Activated T-helper 1 cell treated with anti-CD3 and anti-CD28 coated beads, Interleukin-12 subunit alpha, Interleukin-12 subunit beta, Interleukin-2, Interleukin-4 antibody, amounts not matched to agents 30 ng/mL and 10 ng/mL and 1 ng/mL, durations not matched to agents 14 hours and 24 hours and 36 hours (primary cell): Measurements from ENCODE around the gene MYLK4. TPM values are rescaled to one million over a fixed set of nuclear protein-coding genes. Genes with fewer than 3 reads are reported as not detected.

ENCODE experiments used
- DNase-seq: peaks from one replicate; pipeline ENCODE4 v3.0.0; 2021; ENCODE audit warnings: low spot score
- H3K27ac Mint-ChIP-seq: one replicate; pipeline ENCODE4 v1.8.0; 2021; ENCODE audit warnings: mild to moderate bottlenecking, mixed read lengths
- H3K27me3 Mint-ChIP-seq: one replicate; pipeline ENCODE4 v1.8.0; 2022; ENCODE audit warnings: mild to moderate bottlenecking, moderate library complexity, mixed read lengths; ENCODE audit not compliant: insufficient read depth
- H3K36me3 Mint-ChIP-seq: one replicate; pipeline ENCODE4 v1.8.0; 2021; ENCODE audit warnings: low read depth, mixed read lengths
- H3K4me1 Mint-ChIP-seq: one replicate; pipeline ENCODE4 v1.8.0; 2021; ENCODE audit warnings: low read depth, mixed read lengths
- H3K4me3 Mint-ChIP-seq: one replicate; pipeline ENCODE4 v1.8.0; 2021; ENCODE audit warnings: mild to moderate bottlenecking, moderate library complexity, mixed read lengths
- H3K9me3 Mint-ChIP-seq: one replicate; pipeline ENCODE4 v1.8.0; 2021; ENCODE audit warnings: mixed read lengths
- intact Hi-C: fragments of 100-400 bp; cut with micrococcal nuclease; formaldehyde crosslinking; loops from one replicate; pipeline ENCODE4 v1.15.1; 2024
- total RNA-seq: library from RNA; stranded (reverse); gene quantifications from 2 replicates; pipeline ENCODE4 v1.2.3, GENCODE V29; 2022

The MYLK4 gene
- total RNA-seq, 1 donor from 2014 or later, result 0.10 TPM

GRCh38 chr6:2693231-2693630 lies 57.5 kb downstream of the MYLK4 start:
- H3K9me3 Mint-ChIP-seq, result no peaks in the 10 kb centered on the region
- no peak for DNase-seq
- intact Hi-C loops, result no loop called here
- no peak overlapping the region for H3K27ac Mint-ChIP-seq
- H3K36me3 Mint-ChIP-seq, result no peaks in the 10 kb centered on the region
- H3K4me3 Mint-ChIP-seq, result no peak overlapping the region
- H3K27me3 Mint-ChIP-seq, result peaks cover 6% of the 10 kb centered on the region
- H3K4me1 Mint-ChIP-seq, result no peaks in the 10 kb centered on the region

- Mint-ChIP-seq H3K9me3 (no peaks in the 10 kb centered on the region), H3K4me3 (no peak overlapping the region), H3K4me1 (no peaks in the 10 kb centered on the region), H3K27me3 (peaks cover 2% of the 10 kb centered on the region), H3K36me3 (no peaks in the 10 kb centered on the region), H3K27ac (no peak overlapping the region)
- intact Hi-C loops, result no loop called here
- no peak for DNase-seq
Observed at GRCh38 chr6:2688401-2689064, 62.2 kb downstream of the MYLK4 start.

GRCh38 chr6:2687456-2687855 lies 63.3 kb downstream of the MYLK4 start:
- H3K36me3 Mint-ChIP-seq, result no peaks in the 10 kb centered on the region

GRCh38 chr6:2686515-2686914 lies 64.2 kb downstream of the MYLK4 start:
- no peaks in the 10 kb centered on the region for H3K9me3 Mint-ChIP-seq
- no peaks in the 10 kb centered on the region for H3K27me3 Mint-ChIP-seq
- no peaks in the 10 kb centered on the region for H3K36me3 Mint-ChIP-seq
- DNase-seq, result no peak
- intact Hi-C loops, result no loop called here
- no peaks in the 10 kb centered on the region for H3K4me1 Mint-ChIP-seq
- no peak overlapping the region for H3K27ac Mint-ChIP-seq
- H3K4me3 Mint-ChIP-seq, result no peak overlapping the region

More at GRCh38 chr6:2687456-2687855, 63.3 kb downstream of the MYLK4 start:
- Mint-ChIP-seq H3K27me3 (peaks cover 2% of the 10 kb centered on the region), H3K9me3 (no peaks in the 10 kb centered on the region), H3K27ac (no peak overlapping the region), H3K4me1 (no peaks in the 10 kb centered on the region), H3K4me3 (no peak overlapping the region)
- no peak for DNase-seq
- intact Hi-C loops, result no loop called here

- Mint-ChIP-seq H3K36me3 (no peaks in the 10 kb centered on the region), H3K4me3 (no peak overlapping the region)
Observed at GRCh38 chr6:2684766-2685754, 65.7 kb downstream of the MYLK4 start.

GRCh38 chr6:2684103-2684749 lies 66.5 kb downstream of the MYLK4 start:
- Mint-ChIP-seq H3K27ac (no peak overlapping the region), H3K9me3 (no peaks in the 10 kb centered on the region), H3K36me3 (no peaks in the 10 kb centered on the region), H3K4me3 (no peak overlapping the region), H3K27me3 (peaks cover 1% of the 10 kb centered on the region), H3K4me1 (no peaks in the 10 kb centered on the region)
- DNase-seq, result no peak
- intact Hi-C loops, result no loop called here

More at GRCh38 chr6:2684766-2685754, 65.7 kb downstream of the MYLK4 start:
- Mint-ChIP-seq H3K27ac (no peak overlapping the region), H3K9me3 (no peaks in the 10 kb centered on the region), H3K27me3 (no peaks in the 10 kb centered on the region), H3K4me1 (no peaks in the 10 kb centered on the region)
- intact Hi-C loops, result no loop called here
- DNase-seq, result no peak

- H3K27me3 Mint-ChIP-seq, result peaks cover 2% of the 10 kb centered on the region
- H3K4me3 Mint-ChIP-seq, result no peak overlapping the region
- intact Hi-C loops, result no loop called here
- H3K27ac Mint-ChIP-seq, result no peak overlapping the region
- no peak for DNase-seq
- no peaks in the 10 kb centered on the region for H3K4me1 Mint-ChIP-seq
- H3K9me3 Mint-ChIP-seq, result no peaks in the 10 kb centered on the region
- no peaks in the 10 kb centered on the region for H3K36me3 Mint-ChIP-seq
Observed at GRCh38 chr6:2680264-2680922, 70.3 kb downstream of the MYLK4 start.

- Mint-ChIP-seq H3K4me3 (no peak overlapping the region), H3K36me3 (no peaks in the 10 kb centered on the region), H3K9me3 (no peaks in the 10 kb centered on the region), H3K4me1 (no peaks in the 10 kb centered on the region), H3K27me3 (peaks cover 3% of the 10 kb centered on the region), H3K27ac (no peak overlapping the region)
- DNase-seq, result no peak
- intact Hi-C loops, result no loop called here
Observed at GRCh38 chr6:2677080-2677593, 73.6 kb downstream of the MYLK4 start.

GRCh38 chr6:2676048-2676447 lies 74.7 kb downstream of the MYLK4 start:
- no peaks in the 10 kb centered on the region for H3K36me3 Mint-ChIP-seq
- no peak overlapping the region for H3K4me3 Mint-ChIP-seq
- no peaks in the 10 kb centered on the region for H3K9me3 Mint-ChIP-seq
- peaks cover 3% of the 10 kb centered on the region for H3K27me3 Mint-ChIP-seq
- intact Hi-C loops, result no loop called here
- no peak for DNase-seq
- H3K4me1 Mint-ChIP-seq, result no peaks in the 10 kb centered on the region
- no peak overlapping the region for H3K27ac Mint-ChIP-seq

GRCh38 chr6:2674857-2675256 lies 75.9 kb downstream of the MYLK4 start:
- H3K27ac Mint-ChIP-seq, result no peak overlapping the region
- H3K36me3 Mint-ChIP-seq, result no peaks in the 10 kb centered on the region
- H3K9me3 Mint-ChIP-seq, result no peaks in the 10 kb centered on the region
- no peak for DNase-seq
- H3K4me1 Mint-ChIP-seq, result no peaks in the 10 kb centered on the region
- intact Hi-C loops, result no loop called here
- H3K4me3 Mint-ChIP-seq, result no peak overlapping the region
- H3K27me3 Mint-ChIP-seq, result peaks cover 3% of the 10 kb centered on the region

GRCh38 chr6:2669067-2669700 lies 81.5 kb downstream of the MYLK4 start:
- Mint-ChIP-seq H3K36me3 (no peaks in the 10 kb centered on the region), H3K27ac (no peak overlapping the region), H3K27me3 (peaks cover 1% of the 10 kb centered on the region), H3K9me3 (no peaks in the 10 kb centered on the region), H3K4me1 (no peaks in the 10 kb centered on the region), H3K4me3 (no peak overlapping the region)
- intact Hi-C loops, result no loop called here
- no peak for DNase-seq

GRCh38 chr6:2667617-2668016 lies 83.1 kb downstream of the MYLK4 start:
- Mint-ChIP-seq H3K9me3 (no peaks in the 10 kb centered on the region), H3K4me3 (no peak overlapping the region), H3K27me3 (peaks cover 6% of the 10 kb centered on the region), H3K4me1 (no peaks in the 10 kb centered on the region), H3K27ac (no peak overlapping the region), H3K36me3 (no peaks in the 10 kb centered on the region)
- DNase-seq, result no peak
- intact Hi-C loops, result no loop called here
